Cardiac fibroblast (primary cell): ENCODE data around the gene SKAP2.

Experiments used
- DNase-seq, 2 donors: peaks; one replicate each; pipeline versions ENCODE4 v3.0.0 to v3.0.0-alpha.2; 2010; ENCODE audit warnings: low read depth in 2 of 2
- H3K4me3 ChIP-seq, 2 donors: replicated peaks in 1 of 2; 1 replicate in 1 of 2; 2 replicates in 1 of 2; pipeline ENCODE4 v1.5.1; 2011; ENCODE audit warnings: low read depth in 2 of 2, low read length in 2 of 2, mild to moderate bottlenecking in 2 of 2, moderate library complexity in 1 of 2
- CTCF ChIP-seq: IDR thresholded peaks from one replicate; pipeline ENCODE4 v1.5.1; 2011; ENCODE audit warnings: low read depth, mild to moderate bottlenecking, low read length, inconsistent platforms

Gene SKAP2

GRCh38 chr7:26642416-26642815 is 222.0 kb downstream of the SKAP2 start:
- H3K4me3 ChIP-seq, result no peak overlapping the region
- TF ChIP-seq CTCF, result no peak
- no peak for DNase-seq

GRCh38 chr7:26639695-26640094 is 224.7 kb downstream of the SKAP2 start:
- no peak for TF ChIP-seq CTCF

DNA sequence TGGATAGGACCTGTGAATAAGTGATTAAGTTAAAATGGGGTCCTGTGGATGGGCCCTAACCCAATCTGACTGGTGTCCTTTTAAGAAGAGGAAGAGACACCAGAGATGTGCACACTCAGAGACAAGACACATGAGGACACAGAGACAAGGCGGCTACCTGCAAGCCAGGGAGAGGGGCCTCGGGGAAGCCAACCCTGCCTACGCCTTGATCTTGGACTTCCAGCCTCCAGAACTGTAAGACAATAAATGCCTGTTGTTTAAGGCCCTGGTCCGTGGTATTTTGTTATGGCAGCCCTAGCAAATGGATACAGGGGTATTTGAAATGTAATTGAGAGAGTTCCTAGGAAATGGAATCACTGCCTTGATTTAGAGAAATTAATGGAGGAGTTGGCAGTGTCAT is 225.3 kb downstream of the SKAP2 start:
- no peak for TF ChIP-seq CTCF
- no peak for DNase-seq
- H3K4me3 ChIP-seq, result no peak overlapping the region

More at GRCh38 chr7:26639695-26640094, 224.7 kb downstream of the SKAP2 start:
- no peak for DNase-seq
- no peak overlapping the region for H3K4me3 ChIP-seq

DNA sequence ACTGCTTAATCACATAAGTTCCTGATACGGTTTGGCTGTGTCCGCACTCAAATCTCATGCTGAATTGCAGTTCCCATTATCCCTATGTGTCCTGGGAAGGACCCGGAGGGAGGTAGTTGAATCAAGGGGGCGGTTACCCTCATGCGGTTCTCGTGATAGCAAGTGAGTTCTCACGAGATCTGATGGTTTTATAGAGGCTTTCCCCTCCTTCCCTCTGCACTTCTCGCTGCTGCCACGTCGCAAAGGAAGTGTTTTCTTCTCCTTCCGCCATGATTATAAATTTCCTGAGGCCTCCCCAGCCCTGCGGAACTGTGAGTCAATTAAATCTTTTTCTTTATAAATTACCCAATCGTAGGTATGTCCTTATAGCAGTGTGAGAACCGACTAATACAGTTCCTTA is 226.2 kb downstream of the SKAP2 start:
- no peak overlapping the region for H3K4me3 ChIP-seq
- TF ChIP-seq CTCF, result no peak
- no peak for DNase-seq

GRCh38 chr7:26637610-26638009 is 226.8 kb downstream of the SKAP2 start:
- no peak overlapping the region for H3K4me3 ChIP-seq
- no peak for TF ChIP-seq CTCF
- no peak for DNase-seq

- no peak for DNase-seq
- H3K4me3 ChIP-seq, result no peak overlapping the region
- no peak for TF ChIP-seq CTCF
These were observed 227.6 kb downstream of the SKAP2 start for GRCh38 chr7:26636808-26637207.

DNA sequence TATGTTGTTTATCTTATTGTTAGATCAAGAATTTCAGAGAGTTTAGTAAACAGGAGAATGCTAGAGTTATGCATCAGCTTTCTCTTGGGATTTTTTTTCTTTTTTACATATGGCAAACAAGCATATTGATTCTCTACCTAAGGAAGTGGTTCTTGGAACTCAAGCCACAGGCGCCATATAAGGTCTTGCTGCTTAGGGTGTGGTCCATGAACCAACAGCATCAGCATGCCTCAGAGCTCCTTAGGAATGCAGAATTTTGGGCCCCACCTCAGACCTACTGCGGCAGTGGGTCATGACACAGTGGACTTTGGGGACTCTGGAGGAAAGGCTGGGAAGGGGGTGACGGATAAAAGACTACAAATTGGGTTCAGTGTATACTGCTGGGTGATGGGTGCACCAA is 230.8 kb downstream of the SKAP2 start:
- H3K4me3 ChIP-seq, result no peak overlapping the region
- no peak for DNase-seq
- TF ChIP-seq CTCF, result no peak
